Testis (tissue), 2 donors: ENCODE measurements around the gene MKNK1.

Experiments
- CTCF ChIP-seq, 3 experiments: fragments of 450-650 bp in 2 of 3; fragments of 200-600 bp in 1 of 3; sonication (generic) in 1 of 3; IDR thresholded peaks; one replicate each; pipeline ENCODE4 v1.5.1; 2016 to 2019; ENCODE audit warnings: antibody characterized with exemption in 3 of 3, mild to moderate bottlenecking in 2 of 3, moderate library complexity in 1 of 3
- POLR2A ChIP-seq: fragments of 450-650 bp; IDR thresholded peaks from one replicate; pipeline ENCODE4 v1.6.1; 2017; ENCODE audit warnings: antibody characterized with exemption, mild to moderate bottlenecking, moderate library complexity

DNA sequence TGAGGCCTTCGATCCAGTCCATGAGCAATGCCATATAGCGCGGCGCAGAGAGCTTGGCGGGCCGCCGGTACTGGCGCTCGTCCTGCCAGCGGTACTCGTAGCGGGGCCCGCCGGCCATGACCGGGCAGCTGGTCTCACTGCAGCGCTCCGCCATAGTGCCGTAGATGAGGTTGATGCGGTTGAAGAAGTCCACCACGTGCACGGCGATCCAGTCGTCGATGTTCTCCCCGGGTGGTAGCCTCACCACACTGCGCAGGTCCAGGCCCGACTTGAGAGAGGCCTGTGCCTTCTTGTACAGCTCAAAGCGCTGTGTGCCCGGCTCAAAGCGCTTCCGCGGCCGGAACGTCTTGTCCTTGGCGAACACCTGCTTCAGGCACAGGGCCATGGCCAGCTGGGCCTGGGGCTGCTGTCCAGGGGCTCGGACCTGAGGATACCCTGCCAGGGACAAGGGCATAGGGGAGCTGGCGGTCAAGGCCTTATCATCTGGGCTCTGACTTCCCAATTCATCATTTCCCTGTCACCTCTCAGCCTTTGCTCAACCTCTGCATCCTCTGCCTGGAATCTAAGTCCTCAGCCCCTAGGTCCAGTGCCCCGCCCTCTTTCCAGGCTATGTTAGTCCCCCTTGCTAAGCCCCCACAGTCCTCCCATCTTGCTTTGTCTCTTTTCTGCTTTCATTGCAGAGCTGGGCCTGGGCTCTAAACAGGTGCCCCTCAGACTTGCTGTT is 9.0 kb upstream of the MKNK1 start:
- TF ChIP-seq CTCF (IDR thresholded peaks at IDR 0.05) (no peak), POLR2A (no peak)
